ENCODE measurements around the gene RAB3C.

The RAB3C gene

DNA sequence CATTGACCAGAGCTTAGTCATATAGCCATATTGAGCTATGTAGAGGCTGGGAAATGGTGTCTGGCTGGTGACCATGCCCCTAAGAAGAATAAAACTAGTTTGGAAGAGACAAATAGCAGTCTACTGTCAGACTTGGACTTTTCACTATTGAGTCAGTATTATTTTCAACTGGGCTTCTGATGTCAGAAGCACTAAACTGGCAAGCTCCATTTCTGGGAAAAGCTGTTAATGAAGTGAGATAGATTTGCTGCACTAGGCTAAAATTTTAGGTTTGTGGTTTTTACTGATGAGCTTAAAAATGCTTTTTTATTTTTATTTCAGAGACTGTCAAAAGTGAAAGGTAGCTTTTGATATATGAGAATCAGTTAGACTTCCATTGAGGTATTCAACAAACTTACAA is 220.2 kb downstream of the RAB3C start:
- TF ChIP-seq, protein P1, sequence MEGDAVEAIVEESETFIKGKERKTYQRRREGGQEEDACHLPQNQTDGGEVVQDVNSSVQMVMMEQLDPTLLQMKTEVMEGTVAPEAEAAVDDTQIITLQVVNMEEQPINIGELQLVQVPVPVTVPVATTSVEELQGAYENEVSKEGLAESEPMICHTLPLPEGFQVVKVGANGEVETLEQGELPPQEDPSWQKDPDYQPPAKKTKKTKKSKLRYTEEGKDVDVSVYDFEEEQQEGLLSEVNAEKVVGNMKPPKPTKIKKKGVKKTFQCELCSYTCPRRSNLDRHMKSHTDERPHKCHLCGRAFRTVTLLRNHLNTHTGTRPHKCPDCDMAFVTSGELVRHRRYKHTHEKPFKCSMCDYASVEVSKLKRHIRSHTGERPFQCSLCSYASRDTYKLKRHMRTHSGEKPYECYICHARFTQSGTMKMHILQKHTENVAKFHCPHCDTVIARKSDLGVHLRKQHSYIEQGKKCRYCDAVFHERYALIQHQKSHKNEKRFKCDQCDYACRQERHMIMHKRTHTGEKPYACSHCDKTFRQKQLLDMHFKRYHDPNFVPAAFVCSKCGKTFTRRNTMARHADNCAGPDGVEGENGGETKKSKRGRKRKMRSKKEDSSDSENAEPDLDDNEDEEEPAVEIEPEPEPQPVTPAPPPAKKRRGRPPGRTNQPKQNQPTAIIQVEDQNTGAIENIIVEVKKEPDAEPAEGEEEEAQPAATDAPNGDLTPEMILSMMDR (IDR thresholded peaks at IDR 0.05; ENCODE audit: low read length): no peak
- no peak for TF ChIP-seq EZH2phosphoT487 (IDR thresholded peaks at IDR 0.05; ENCODE audit: low read length)
- H3K4me2 ChIP-seq (ENCODE audit: low read depth, low read length): no peak overlapping the region
- H3K79me2 ChIP-seq (ENCODE audit: low read length): no peaks in the 10 kb centered on the region
- no peaks in the 10 kb centered on the region for H3K4me1 ChIP-seq (ENCODE audit: low read length)
- H2AFZ ChIP-seq (ENCODE audit: low read length): no peak overlapping the region
- no peak overlapping the region for H3K9ac ChIP-seq (ENCODE audit: low read length)
- no peaks in the 10 kb centered on the region for H3F3A ChIP-seq (ENCODE audit: insufficient read depth, low read length)
- H3K4me3 ChIP-seq (ENCODE audit: low read length): no peak overlapping the region
- H3K36me3 ChIP-seq (replicated peaks; ENCODE audit: insufficient read depth, low read length): no peaks in the 10 kb centered on the region
- no peak for DNase-seq
- no peaks in the 10 kb centered on the region for H4K20me1 ChIP-seq (ENCODE audit: insufficient read depth, low read length)
- no peak overlapping the region for H3K27ac ChIP-seq (ENCODE audit: low read length)
- no peaks in the 10 kb centered on the region for H3K9me3 ChIP-seq (replicated peaks; ENCODE audit: insufficient read depth, low read length)
- H3K9me2 ChIP-seq (replicated peaks; ENCODE audit: insufficient read depth, low read length): no peaks in the 10 kb centered on the region
- H3K27me3 ChIP-seq (replicated peaks; ENCODE audit: insufficient read depth, low read length): no peaks in the 10 kb centered on the region

- H4K20me1 ChIP-seq (ENCODE audit: insufficient read depth, low read length): no peaks in the 10 kb centered on the region
- H3K36me3 ChIP-seq (replicated peaks; ENCODE audit: insufficient read depth, low read length): no peaks in the 10 kb centered on the region
- no peaks in the 10 kb centered on the region for H3K79me2 ChIP-seq (ENCODE audit: low read length)
- no peaks in the 10 kb centered on the region for H3K27me3 ChIP-seq (replicated peaks; ENCODE audit: insufficient read depth, low read length)
- TF ChIP-seq, protein P1 (IDR thresholded peaks at IDR 0.05; ENCODE audit: low read length): no peak
- no peak for TF ChIP-seq EZH2 (optimal IDR thresholded peaks at IDR 0.05; ENCODE audit: low read depth, low read length)
- no peak for TF ChIP-seq EZH2phosphoT487 (IDR thresholded peaks at IDR 0.05; ENCODE audit: low read length)
- H3K27ac ChIP-seq (ENCODE audit: low read length): no peak overlapping the region
- H3F3A ChIP-seq (ENCODE audit: insufficient read depth, low read length): no peaks in the 10 kb centered on the region
- H3K4me2 ChIP-seq (ENCODE audit: low read depth, low read length): no peak overlapping the region
- no peaks in the 10 kb centered on the region for H3K9me3 ChIP-seq (replicated peaks; ENCODE audit: insufficient read depth, low read length)
- no peak overlapping the region for H3K4me3 ChIP-seq (ENCODE audit: low read length)
- H3K4me1 ChIP-seq (ENCODE audit: low read length): no peaks in the 10 kb centered on the region
- H3K9ac ChIP-seq (ENCODE audit: low read length): no peak overlapping the region
- no peak overlapping the region for H2AFZ ChIP-seq (ENCODE audit: low read length)
- no peaks in the 10 kb centered on the region for H3K9me2 ChIP-seq (replicated peaks; ENCODE audit: insufficient read depth, low read length)
- DNase-seq: no peak
Measured at GRCh38 chr5:58804291-58804690, 221.4 kb downstream of the RAB3C start.

DNA sequence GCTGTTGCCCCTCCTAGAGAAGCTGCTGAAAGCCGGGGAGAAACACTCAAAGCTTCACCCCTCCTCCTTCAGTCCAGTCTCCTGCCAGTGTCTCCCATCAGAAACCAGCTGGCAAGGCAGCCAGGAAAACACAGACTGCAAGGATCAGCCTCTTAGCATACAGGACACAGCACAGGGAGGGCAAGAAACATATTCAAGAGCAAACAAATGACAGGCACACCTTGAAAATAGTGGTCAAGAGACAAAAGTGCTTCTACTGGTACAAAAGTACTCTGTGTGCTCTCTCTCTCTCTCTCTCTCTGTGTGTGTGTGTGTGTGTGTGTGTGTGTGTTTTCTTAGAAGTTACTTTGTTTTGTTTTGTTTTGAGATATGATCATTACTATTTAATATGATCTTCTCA is 227.2 kb downstream of the RAB3C start:
- H3K4me3 ChIP-seq (ENCODE audit: low read length): no peak overlapping the region
- H3K9me3 ChIP-seq (replicated peaks; ENCODE audit: insufficient read depth, low read length): no peaks in the 10 kb centered on the region
- no peaks in the 10 kb centered on the region for H3K9me2 ChIP-seq (replicated peaks; ENCODE audit: insufficient read depth, low read length)
- H2AFZ ChIP-seq (ENCODE audit: low read length): no peak overlapping the region
- no peak overlapping the region for H3K27ac ChIP-seq (ENCODE audit: low read length)
- no peaks in the 10 kb centered on the region for H3K4me1 ChIP-seq (ENCODE audit: low read length)
- H3K27me3 ChIP-seq (replicated peaks; ENCODE audit: insufficient read depth, low read length): no peaks in the 10 kb centered on the region
- no peaks in the 10 kb centered on the region for H4K20me1 ChIP-seq (ENCODE audit: insufficient read depth, low read length)
- TF ChIP-seq, protein P1 (IDR thresholded peaks at IDR 0.05; ENCODE audit: low read length): no peak
- TF ChIP-seq EZH2 (optimal IDR thresholded peaks at IDR 0.05; ENCODE audit: low read depth, low read length) (no peak), EZH2phosphoT487 (IDR thresholded peaks at IDR 0.05; ENCODE audit: low read length) (no peak)
- no peaks in the 10 kb centered on the region for H3K79me2 ChIP-seq (ENCODE audit: low read length)
- no peak overlapping the region for H3K9ac ChIP-seq (ENCODE audit: low read length)
- H3F3A ChIP-seq (ENCODE audit: insufficient read depth, low read length): no peaks in the 10 kb centered on the region
- H3K4me2 ChIP-seq (ENCODE audit: low read depth, low read length): no peak overlapping the region
- no peak for DNase-seq
- H3K36me3 ChIP-seq (replicated peaks; ENCODE audit: insufficient read depth, low read length): no peaks in the 10 kb centered on the region
